WTC11 (cell line): ENCODE measurements around the gene CDKN2B. TPM values are rescaled to one million over a fixed set of nuclear protein-coding genes. Genes with fewer than 3 reads are reported as not detected.

Experiments used
- ATAC-seq: fragments of 200-7000 bp; cut with Tn5 transposase; 2 replicates; pipeline ENCODE4 v1.10.0; 2021; ENCODE audit warnings: mild to moderate bottlenecking, moderate library complexity
- CTCF ChIA-PET: fragments of 300-600 bp; sonication (Branson Sonifier 250); formaldehyde crosslinking; loops from one replicate; lab custom pipeline; 2021; ENCODE audit warnings: antibody characterized with exemption; lab: Charles Lee
- POLR2A ChIA-PET: fragments of 350-600 bp; sonication (Branson Sonifier 250); formaldehyde crosslinking; loops from one replicate; lab custom pipeline; 2021; ENCODE audit warnings: antibody characterized with exemption; lab: Charles Lee
- DNase-seq: peaks from one replicate; pipeline ENCODE4 v3.0.0; 2021; ENCODE audit warnings: low spot score
- H3K27ac Mint-ChIP-seq: 2 replicates; pipeline ENCODE4 v1.8.0; 2021; ENCODE audit warnings: mixed read lengths
- H3K27me3 Mint-ChIP-seq: 2 replicates; pipeline ENCODE4 v1.8.0; 2021; ENCODE audit warnings: low read depth, mild to moderate bottlenecking, moderate library complexity, mixed read lengths
- H3K36me3 Mint-ChIP-seq: 2 replicates; pipeline ENCODE4 v1.8.0; 2021; ENCODE audit warnings: mixed read lengths
- H3K4me1 Mint-ChIP-seq: 2 replicates; pipeline ENCODE4 v1.8.0; 2022; ENCODE audit warnings: mixed read lengths
- H3K4me3 Mint-ChIP-seq: 2 replicates; pipeline ENCODE4 v1.8.0; 2021; ENCODE audit warnings: mild to moderate bottlenecking, moderate library complexity, mixed read lengths
- H3K9me3 Mint-ChIP-seq: 2 replicates; pipeline ENCODE4 v1.8.0; 2021; ENCODE audit warnings: mixed read lengths
- ATF1 ChIP-seq: sonication (generic); formaldehyde crosslinking; IDR thresholded peaks from 2 replicates; pipeline ENCODE4 v1.8.1; 2023; ENCODE audit warnings: mild to moderate bottlenecking, moderate library complexity, missing genetic modification reagents
- ATF6 ChIP-seq: sonication (generic); formaldehyde crosslinking; IDR thresholded peaks from 2 replicates; pipeline ENCODE4 v1.8.1; 2023; ENCODE audit warnings: mild to moderate bottlenecking, missing genetic modification reagents
- CREB1 ChIP-seq: sonication (generic); formaldehyde crosslinking; IDR thresholded peaks from 2 replicates; pipeline ENCODE4 v1.8.0; 2023; ENCODE audit warnings: mild to moderate bottlenecking, missing genetic modification reagents
- FOXP4 ChIP-seq: sonication (generic); formaldehyde crosslinking; IDR thresholded peaks from 2 replicates; pipeline ENCODE4 v1.8.0; 2022; ENCODE audit warnings: mild to moderate bottlenecking, missing genetic modification reagents
- GABPB1 ChIP-seq: sonication (generic); formaldehyde crosslinking; IDR thresholded peaks from 2 replicates; pipeline ENCODE4 v1.8.1; 2023; ENCODE audit warnings: mild to moderate bottlenecking, missing genetic modification reagents
- HMGA2 ChIP-seq: fragments of 250-450 bp; sonication (Bioruptor Pico); IDR thresholded peaks from 2 replicates; pipeline ENCODE4 v1.4.0; 2021; ENCODE audit warnings: mild to moderate bottlenecking, moderate library complexity
- JAZF1 ChIP-seq: fragments of 250-450 bp; sonication (Bioruptor Pico); IDR thresholded peaks from 2 replicates; pipeline ENCODE4 v1.9.0; 2021; ENCODE audit warnings: moderate library complexity, mild to moderate bottlenecking, inconsistent platforms
- MYBL2 ChIP-seq: sonication (generic); formaldehyde crosslinking; IDR thresholded peaks from 2 replicates; pipeline ENCODE4 v1.8.1; 2023; ENCODE audit warnings: mild to moderate bottlenecking, moderate library complexity, missing genetic modification reagents
- NR3C1 ChIP-seq: sonication (generic); formaldehyde crosslinking; conservative IDR thresholded peaks from 2 replicates; pipeline ENCODE4 v1.8.1; 2023; ENCODE audit warnings: low read depth, mild to moderate bottlenecking, missing genetic modification reagents
- PREB ChIP-seq: sonication (generic); formaldehyde crosslinking; IDR thresholded peaks from 2 replicates; pipeline ENCODE4 v1.8.1; 2022; ENCODE audit warnings: mild to moderate bottlenecking, missing genetic modification reagents, moderate library complexity, borderline replicate concordance
- SMAD4 ChIP-seq: sonication (generic); formaldehyde crosslinking; IDR thresholded peaks from 2 replicates; pipeline ENCODE4 v1.8.0; 2022; ENCODE audit warnings: mild to moderate bottlenecking, missing genetic modification reagents
- SP1 ChIP-seq: sonication (generic); formaldehyde crosslinking; conservative IDR thresholded peaks from 2 replicates; pipeline ENCODE4 v1.8.1; 2022; ENCODE audit warnings: missing genetic modification reagents
- STAT6 ChIP-seq: sonication (generic); formaldehyde crosslinking; conservative IDR thresholded peaks from 2 replicates; pipeline ENCODE4 v1.8.1; 2023; ENCODE audit warnings: mild to moderate bottlenecking, low read depth, missing genetic modification reagents, moderate library complexity
- TEAD1 ChIP-seq: sonication (generic); formaldehyde crosslinking; IDR thresholded peaks from 2 replicates; pipeline ENCODE4 v1.8.0; 2022; ENCODE audit warnings: mild to moderate bottlenecking, missing genetic modification reagents
- TEAD4 ChIP-seq: sonication (generic); formaldehyde crosslinking; IDR thresholded peaks from 2 replicates; pipeline ENCODE4 v1.8.0; 2022; ENCODE audit warnings: mild to moderate bottlenecking, missing genetic modification reagents
- ZNF281 ChIP-seq: sonication (generic); formaldehyde crosslinking; IDR thresholded peaks from 2 replicates; pipeline ENCODE4 v1.8.0; 2023; ENCODE audit warnings: mild to moderate bottlenecking, missing genetic modification reagents
- total RNA-seq: library from RNA; stranded (reverse); gene quantifications from 3 replicates; pipeline ENCODE4 v1.2.3, GENCODE V29; 2021

CDKN2B gene
- total RNA-seq, 1 experiment from 2014 or later, result 0.13 TPM

- ChIA-PET CTCF (interaction anchor here (1.0 kb wide), 1 partner anchor 34 kb away, joined by 3 read pairs; the partner anchor contains the start of gene CDKN2B), POLR2A (no interaction called here)
- Mint-ChIP-seq H3K9me3 (no peaks in the 10 kb centered on the region), H3K4me1 (peaks cover 30% of the 10 kb centered on the region), H3K27ac (peak overlapping the region; percentile 4; the same call in 1 of the 2 replicates), H3K27me3 (peaks cover 100% of the 10 kb centered on the region), H3K4me3 (peak overlapping the region; percentile 63), H3K36me3 (no peaks in the 10 kb centered on the region)
- no peak for TF ChIP-seq ZNF281 (CRISPR knock-in tag)
- no peak for TF ChIP-seq FOXP4
- TF ChIP-seq SP1 (CRISPR knock-in tag), result no peak
- DNase-seq (no peak), ATAC-seq (no peak)
Measured at GRCh38 chr9:21974343-21974721, 34.8 kb downstream of the CDKN2B start.

GRCh38 chr9:21972361-21972760, 36.7 kb downstream of the CDKN2B start:
- no peaks in the 10 kb centered on the region for H3K9me3 Mint-ChIP-seq
- TF ChIP-seq STAT6, result no peak
- no peak for TF ChIP-seq JAZF1
- TF ChIP-seq TEAD1 (CRISPR knock-in tag), result no peak
- TF ChIP-seq ZNF281 (CRISPR knock-in tag), result no peak
- no peak for TF ChIP-seq SMAD4 (CRISPR knock-in tag)
- no peak for TF ChIP-seq CREB1 (CRISPR knock-in tag)
- no peak overlapping the region for H3K27ac Mint-ChIP-seq
- H3K4me3 Mint-ChIP-seq, result no peak overlapping the region
- no peak for ATAC-seq
- H3K27me3 Mint-ChIP-seq, result peaks cover 100% of the 10 kb centered on the region
- peaks cover 47% of the 10 kb centered on the region for H3K4me1 Mint-ChIP-seq
- DNase-seq, result no peak
- POLR2A ChIA-PET, result no interaction called here
- no peaks in the 10 kb centered on the region for H3K36me3 Mint-ChIP-seq
- CTCF ChIA-PET, result no interaction called here

GRCh38 chr9:21970800-21971640, 38.1 kb downstream of the CDKN2B start:
- Mint-ChIP-seq H3K9me3 (no peaks in the 10 kb centered on the region), H3K4me3 (peak overlapping the region; percentile 45), H3K36me3 (no peaks in the 10 kb centered on the region), H3K27ac (no peak overlapping the region), H3K27me3 (peaks cover 100% of the 10 kb centered on the region), H3K4me1 (peaks cover 58% of the 10 kb centered on the region)
- POLR2A ChIA-PET, result no interaction called here
- ATAC-seq, result peak; percentile 5
- CTCF ChIA-PET, result interaction anchor here (1.0 to 4.8 kb wide), 5 partner anchors 10 to 158 kb away, joined by 3 to 60 read pairs (median 4); partner anchors contain the start of genes CDKN2A, CDKN2B and CDKN2B-AS1
- DNase-seq, result no peak
- TF ChIP-seq PREB (CRISPR knock-in tag) (no peak), ATF6 (CRISPR knock-in tag) (no peak), GABPB1 (CRISPR knock-in tag) (no peak), ATF1 (CRISPR knock-in tag) (no peak), HMGA2 (CRISPR knock-in tag) (no peak), MYBL2 (no peak), NR3C1 (CRISPR knock-in tag) (no peak), TEAD4 (CRISPR knock-in tag) (no peak)
